Suprapubic skin (tissue), 4 donors: ENCODE results near the gene NLRP11.

Experiments used
- EP300 ChIP-seq: sonication (generic); formaldehyde crosslinking; IDR thresholded peaks from one replicate; pipeline ENCODE4 v1.6.1; 2017; ENCODE audit warnings: antibody characterized with exemption
- POLR2A ChIP-seq, 2 donors: fragments of 450-650 bp; IDR thresholded peaks; one replicate each; pipeline ENCODE4 v1.6.1; 2017; ENCODE audit warnings: antibody characterized with exemption in 2 of 2, mild to moderate bottlenecking in 2 of 2, moderate library complexity in 2 of 2
- POLR2AphosphoS5 ChIP-seq, 3 donors: sonication (generic); formaldehyde crosslinking; IDR thresholded peaks; one replicate each; pipeline ENCODE4 v1.6.1; 2017; ENCODE audit warnings: antibody characterized with exemption in 3 of 3
- TF ChIP-seq, protein P1 (sequence below), 2 donors: fragments of 200-600 bp in 1 of 2; fragments of 450-650 bp in 1 of 2; sonication (generic) in 1 of 2; IDR thresholded peaks; one replicate each; pipeline ENCODE4 v1.5.1; 2016 to 2019; ENCODE audit warnings: antibody characterized with exemption in 2 of 2, mild to moderate bottlenecking in 1 of 2, moderate library complexity in 1 of 2

DNA sequence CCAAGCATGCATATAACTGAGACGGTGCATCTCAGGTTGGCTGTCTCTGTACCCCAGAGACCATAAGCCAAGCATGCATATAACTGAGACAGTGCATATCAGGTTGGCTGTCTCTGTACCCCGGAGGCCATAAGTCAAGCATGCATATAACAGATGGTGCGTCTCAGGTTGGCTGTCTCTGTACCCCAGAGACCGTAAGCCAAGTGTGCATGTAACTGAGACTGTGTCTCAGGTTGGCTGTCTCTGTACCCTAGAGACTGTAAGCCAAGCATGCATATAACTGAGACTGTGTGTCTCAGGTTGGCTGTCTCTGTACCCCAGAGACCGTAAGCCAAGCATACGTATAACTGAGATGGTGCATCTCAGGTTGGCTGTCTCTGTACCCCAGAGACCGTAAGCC is 35.3 kb upstream of the NLRP11 start:
- TF ChIP-seq EP300 (no peak), POLR2AphosphoS5 (IDR thresholded peaks at IDR 0.05) (no peak), POLR2A (IDR thresholded peaks at IDR 0.05) (no peak)
- TF ChIP-seq, protein P1, sequence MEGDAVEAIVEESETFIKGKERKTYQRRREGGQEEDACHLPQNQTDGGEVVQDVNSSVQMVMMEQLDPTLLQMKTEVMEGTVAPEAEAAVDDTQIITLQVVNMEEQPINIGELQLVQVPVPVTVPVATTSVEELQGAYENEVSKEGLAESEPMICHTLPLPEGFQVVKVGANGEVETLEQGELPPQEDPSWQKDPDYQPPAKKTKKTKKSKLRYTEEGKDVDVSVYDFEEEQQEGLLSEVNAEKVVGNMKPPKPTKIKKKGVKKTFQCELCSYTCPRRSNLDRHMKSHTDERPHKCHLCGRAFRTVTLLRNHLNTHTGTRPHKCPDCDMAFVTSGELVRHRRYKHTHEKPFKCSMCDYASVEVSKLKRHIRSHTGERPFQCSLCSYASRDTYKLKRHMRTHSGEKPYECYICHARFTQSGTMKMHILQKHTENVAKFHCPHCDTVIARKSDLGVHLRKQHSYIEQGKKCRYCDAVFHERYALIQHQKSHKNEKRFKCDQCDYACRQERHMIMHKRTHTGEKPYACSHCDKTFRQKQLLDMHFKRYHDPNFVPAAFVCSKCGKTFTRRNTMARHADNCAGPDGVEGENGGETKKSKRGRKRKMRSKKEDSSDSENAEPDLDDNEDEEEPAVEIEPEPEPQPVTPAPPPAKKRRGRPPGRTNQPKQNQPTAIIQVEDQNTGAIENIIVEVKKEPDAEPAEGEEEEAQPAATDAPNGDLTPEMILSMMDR (IDR thresholded peaks at IDR 0.05) = no peak
